Measurements from ENCODE around the gene XYLB.
"Not testable (repeated sequence)": the region's sequence is repeated elsewhere in the genome, so short reads cannot be mapped to it uniquely, and the experiment has no call there.

Gene XYLB

GRCh38 chr3:38396239-38396638, 49.7 kb downstream of the XYLB start:
- no peak for DNase-seq (ENCODE audit: low read depth in 2 of 2)

- no peak for DNase-seq (ENCODE audit: low read depth in 2 of 2)
Measured at GRCh38 chr3:38396861-38397260, 50.3 kb downstream of the XYLB start.

GRCh38 chr3:38397320-38397719, 50.7 kb downstream of the XYLB start:
- no peak for DNase-seq (ENCODE audit: low read depth in 2 of 2)

- DNase-seq (ENCODE audit: low read depth in 2 of 2) = no peak
Measured at GRCh38 chr3:38401246-38401962, 54.8 kb downstream of the XYLB start.

GRCh38 chr3:38404286-38404685, 57.7 kb downstream of the XYLB start:
- no peak for DNase-seq (ENCODE audit: low read depth in 2 of 2)

- no peak for DNase-seq (ENCODE audit: low read depth in 2 of 2)
Measured at GRCh38 chr3:38411591-38411990, 65.0 kb downstream of the XYLB start.

GRCh38 chr3:38420758-38421157, 74.2 kb downstream of the XYLB start:
- DNase-seq (ENCODE audit: low read depth in 2 of 2) = not testable (repeated sequence)

GRCh38 chr3:38421679-38422336, 75.2 kb downstream of the XYLB start:
- DNase-seq (ENCODE audit: low read depth in 2 of 2) = no peak

- DNase-seq (ENCODE audit: low read depth in 2 of 2) = not testable (repeated sequence)
Measured at GRCh38 chr3:38426798-38427426, 80.3 kb downstream of the XYLB start.

- DNase-seq (ENCODE audit: low read depth in 2 of 2) = not testable (repeated sequence)
Measured at GRCh38 chr3:38432871-38433658, 86.5 kb downstream of the XYLB start.

- not testable (repeated sequence) for DNase-seq (ENCODE audit: low read depth in 2 of 2)
Measured at GRCh38 chr3:38433661-38434060, 87.1 kb downstream of the XYLB start.

GRCh38 chr3:38438436-38439069, 92.0 kb downstream of the XYLB start:
- DNase-seq (ENCODE audit: low read depth in 2 of 2) = not testable (repeated sequence)

- DNase-seq (ENCODE audit: low read depth in 2 of 2) = not testable (repeated sequence)
Measured at GRCh38 chr3:38443205-38443604, 96.6 kb downstream of the XYLB start.

GRCh38 chr3:38446085-38446686, 99.6 kb downstream of the XYLB start:
- no peak for DNase-seq (ENCODE audit: low read depth in 2 of 2)

GRCh38 chr3:38446812-38447211, 100.2 kb downstream of the XYLB start:
- no peak for DNase-seq (ENCODE audit: low read depth in 2 of 2)

- DNase-seq (ENCODE audit: low read depth in 2 of 2) = no peak
Measured at GRCh38 chr3:38450853-38451252, 104.3 kb downstream of the XYLB start.

- peak; percentile 36 to 62 for DNase-seq (ENCODE audit: low read depth in 2 of 2)
Measured at GRCh38 chr3:38453075-38453912, 106.7 kb downstream of the XYLB start, which contains the start of gene ACVR2B. TSS of gene ACVR2B (plus strand) at chr3:38453890. CDS start at chr3:38454323, 433 bp downstream.

GRCh38 chr3:38453913-38454177, 107.3 kb downstream of the XYLB start:
- no peak for DNase-seq (ENCODE audit: low read depth in 2 of 2)

- no peak for DNase-seq (ENCODE audit: low read depth in 2 of 2)
Measured at GRCh38 chr3:38454178-38454883, 107.7 kb downstream of the XYLB start.

Measured in stimulated activated CD4-positive, alpha-beta T cell treated with anti-CD3 and anti-CD28 coated beads, Interleukin-15, amount 100 ng/mL, for 48 hours (primary cell).